GM12892 (cell line): Measurements from ENCODE around the gene SMARCB1.

Source experiments
- POLR2A ChIP-seq: IDR thresholded peaks from 2 replicates; pipeline ENCODE4 v1.6.1; 2011; ENCODE audit warnings: low read depth, low read length, control low read depth
- TAF1 ChIP-seq: IDR thresholded peaks from 2 replicates; pipeline ENCODE4 v1.6.1; 2011; ENCODE audit warnings: low read depth, mild to moderate bottlenecking, control low read depth, low read length, borderline replicate concordance

GRCh38 chr22:23844739-23845202 is 58.0 kb downstream of the SMARCB1 start:
- TF ChIP-seq TAF1 (no peak), POLR2A (no peak)
